ENCODE measurements around the gene MCCC1. TPM values are rescaled to one million over a fixed set of nuclear protein-coding genes. Genes with fewer than 3 reads are reported as not detected.

The MCCC1 gene
- total RNA-seq, 1 experiment from 2014 or later = 20.5 TPM

- no peak overlapping the region for H3K4me3 ChIP-seq (ENCODE audit: insufficient read depth, low read depth, low read length)
- H3K27me3 ChIP-seq (ENCODE audit: control insufficient read depth, insufficient read depth, low read length) = no peaks in the 10 kb centered on the region
- no peak for DNase-seq
- no peaks in the 10 kb centered on the region; the same call in none of the 2 replicates for H3K36me3 ChIP-seq (replicated peaks; ENCODE audit: control insufficient read depth, insufficient read depth, low read length)
Observed at GRCh38 chr3:183046883-183047282, 52.4 kb downstream of the MCCC1 start.

DNA sequence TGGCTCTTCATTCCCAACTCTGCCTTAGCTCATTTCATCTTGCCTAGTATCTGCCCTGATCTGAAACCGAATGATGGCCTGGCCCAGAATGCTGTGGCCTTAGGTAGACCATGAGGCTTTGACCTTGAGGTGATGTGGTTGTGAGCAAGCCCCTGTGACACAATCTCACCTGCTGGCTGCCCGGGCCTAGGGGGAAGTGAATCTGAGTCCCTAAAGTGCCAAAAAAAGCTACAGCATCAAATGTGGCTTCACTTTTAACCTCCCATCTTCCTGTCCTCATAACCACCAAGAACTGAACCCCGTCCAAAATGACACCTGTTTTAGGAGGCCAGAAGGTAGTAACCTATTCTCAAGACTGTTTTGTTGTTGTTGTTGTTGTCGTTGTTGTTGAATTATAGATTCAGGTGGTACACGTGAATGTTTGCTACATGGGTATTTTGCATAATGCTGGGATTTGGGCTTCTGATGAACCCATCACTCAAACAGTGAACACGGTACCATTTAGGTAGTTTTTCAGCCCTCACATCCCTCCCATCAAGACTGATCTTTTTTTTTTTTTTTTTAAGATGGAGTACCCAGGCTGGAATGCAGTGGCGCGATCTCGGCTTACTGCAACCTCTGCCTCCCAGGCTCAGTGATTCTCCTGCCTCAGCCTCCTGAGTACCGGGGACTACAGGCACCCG, 54.6 kb downstream of the MCCC1 start:
- H3K36me3 ChIP-seq (replicated peaks; ENCODE audit: control insufficient read depth, insufficient read depth, low read length) = no peaks in the 10 kb centered on the region; the same call in 1 of the 2 replicates
- DNase-seq = no peak
- no peaks in the 10 kb centered on the region for H3K27me3 ChIP-seq (ENCODE audit: control insufficient read depth, insufficient read depth, low read length)
- no peak overlapping the region for H3K4me3 ChIP-seq (ENCODE audit: insufficient read depth, low read depth, low read length)

- DNase-seq = no peak
- Histone ChIP-seq H3K27me3 (ENCODE audit: control insufficient read depth, insufficient read depth, low read length) (no peaks in the 10 kb centered on the region), H3K4me3 (ENCODE audit: insufficient read depth, low read depth, low read length) (no peak overlapping the region), H3K36me3 (replicated peaks; ENCODE audit: control insufficient read depth, insufficient read depth, low read length) (peaks cover 5% of the 10 kb centered on the region)
Observed at GRCh38 chr3:183038757-183039156, 60.5 kb downstream of the MCCC1 start.

GRCh38 chr3:183038221-183038620, 61.1 kb downstream of the MCCC1 start:
- no peak overlapping the region for H3K4me3 ChIP-seq (ENCODE audit: insufficient read depth, low read depth, low read length)
- no peaks in the 10 kb centered on the region for H3K27me3 ChIP-seq (ENCODE audit: control insufficient read depth, insufficient read depth, low read length)
- DNase-seq = no peak
- peaks cover 5% of the 10 kb centered on the region for H3K36me3 ChIP-seq (replicated peaks; ENCODE audit: control insufficient read depth, insufficient read depth, low read length)

- no peak overlapping the region for H3K4me3 ChIP-seq (ENCODE audit: insufficient read depth, low read depth, low read length)
- DNase-seq = no peak
- no peaks in the 10 kb centered on the region for H3K27me3 ChIP-seq (ENCODE audit: control insufficient read depth, insufficient read depth, low read length)
- peaks cover 4% of the 10 kb centered on the region for H3K36me3 ChIP-seq (replicated peaks; ENCODE audit: control insufficient read depth, insufficient read depth, low read length)
Observed at GRCh38 chr3:183033746-183034145, 65.5 kb downstream of the MCCC1 start.

- H3K27me3 ChIP-seq (ENCODE audit: control insufficient read depth, insufficient read depth, low read length) = no peaks in the 10 kb centered on the region
- no peak overlapping the region for H3K4me3 ChIP-seq (ENCODE audit: insufficient read depth, low read depth, low read length)
- H3K36me3 ChIP-seq (replicated peaks; ENCODE audit: control insufficient read depth, insufficient read depth, low read length) = peaks cover 4% of the 10 kb centered on the region
- DNase-seq = no peak
Observed at GRCh38 chr3:183032880-183033555, 66.3 kb downstream of the MCCC1 start.

GRCh38 chr3:183031826-183032225, 67.5 kb downstream of the MCCC1 start:
- Histone ChIP-seq H3K36me3 (replicated peaks; ENCODE audit: control insufficient read depth, insufficient read depth, low read length) (no peaks in the 10 kb centered on the region; the same call in 1 of the 2 replicates), H3K4me3 (ENCODE audit: insufficient read depth, low read depth, low read length) (no peak overlapping the region), H3K27me3 (ENCODE audit: control insufficient read depth, insufficient read depth, low read length) (no peaks in the 10 kb centered on the region)
- DNase-seq = no peak

DNA sequence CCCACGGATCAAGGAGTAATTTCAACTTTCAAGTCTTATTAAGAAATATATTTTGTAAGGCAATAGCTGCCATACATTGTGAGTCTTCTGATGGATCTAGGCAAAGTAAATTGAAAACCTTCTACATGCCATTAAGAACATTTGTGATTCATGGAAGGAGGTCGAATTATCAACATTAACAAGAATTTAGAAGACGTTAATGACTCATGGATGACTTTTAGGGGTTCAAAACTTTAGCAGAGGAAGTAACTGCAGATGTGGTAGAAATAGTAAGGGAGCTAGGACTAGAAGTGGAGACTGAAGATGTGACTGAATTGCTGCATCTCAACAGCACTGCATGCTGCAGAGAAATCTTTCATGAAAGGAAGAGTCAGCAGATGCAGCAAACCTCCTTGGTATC, 70.9 kb downstream of the MCCC1 start:
- no peak overlapping the region for H3K4me3 ChIP-seq (ENCODE audit: insufficient read depth, low read depth, low read length)
- no peak for DNase-seq
- no peaks in the 10 kb centered on the region for H3K36me3 ChIP-seq (replicated peaks; ENCODE audit: control insufficient read depth, insufficient read depth, low read length)
- H3K27me3 ChIP-seq (ENCODE audit: control insufficient read depth, insufficient read depth, low read length) = no peaks in the 10 kb centered on the region

DNA sequence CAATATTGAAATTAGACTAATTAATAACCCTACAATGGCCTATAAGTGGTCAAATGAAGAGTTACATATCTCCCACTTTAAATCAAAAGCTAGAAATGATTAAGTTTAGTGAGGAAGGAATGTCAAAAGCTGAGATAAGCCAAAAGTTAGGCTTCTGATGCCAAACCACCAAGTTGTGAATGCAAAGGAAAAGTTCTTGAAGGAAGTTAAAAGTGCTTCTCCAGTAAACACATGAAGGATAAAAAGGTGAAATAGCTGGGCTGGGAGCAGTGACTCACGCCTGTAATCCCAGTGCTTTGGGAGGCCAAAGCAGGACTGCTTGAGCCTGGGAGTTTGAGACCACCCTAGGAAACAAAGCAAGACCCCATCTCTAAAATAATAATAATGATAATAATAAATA, 72.0 kb downstream of the MCCC1 start:
- no peaks in the 10 kb centered on the region for H3K27me3 ChIP-seq (ENCODE audit: control insufficient read depth, insufficient read depth, low read length)
- no peak for DNase-seq
- H3K36me3 ChIP-seq (replicated peaks; ENCODE audit: control insufficient read depth, insufficient read depth, low read length) = no peaks in the 10 kb centered on the region; the same call in 1 of the 2 replicates
- H3K4me3 ChIP-seq (ENCODE audit: insufficient read depth, low read depth, low read length) = no peak overlapping the region

GRCh38 chr3:183022936-183023516, 76.3 kb downstream of the MCCC1 start:
- H3K36me3 ChIP-seq (replicated peaks; ENCODE audit: control insufficient read depth, insufficient read depth, low read length) = peaks cover 3% of the 10 kb centered on the region
- no peaks in the 10 kb centered on the region for H3K27me3 ChIP-seq (ENCODE audit: control insufficient read depth, insufficient read depth, low read length)
- DNase-seq = no peak
- H3K4me3 ChIP-seq (ENCODE audit: insufficient read depth, low read depth, low read length) = no peak overlapping the region

- no peak overlapping the region for H3K4me3 ChIP-seq (ENCODE audit: insufficient read depth, low read depth, low read length)
- no peaks in the 10 kb centered on the region for H3K27me3 ChIP-seq (ENCODE audit: control insufficient read depth, insufficient read depth, low read length)
- no peak for DNase-seq
- peaks cover 3% of the 10 kb centered on the region for H3K36me3 ChIP-seq (replicated peaks; ENCODE audit: control insufficient read depth, insufficient read depth, low read length)
Observed at GRCh38 chr3:183018421-183019192, 80.7 kb downstream of the MCCC1 start.

DNA sequence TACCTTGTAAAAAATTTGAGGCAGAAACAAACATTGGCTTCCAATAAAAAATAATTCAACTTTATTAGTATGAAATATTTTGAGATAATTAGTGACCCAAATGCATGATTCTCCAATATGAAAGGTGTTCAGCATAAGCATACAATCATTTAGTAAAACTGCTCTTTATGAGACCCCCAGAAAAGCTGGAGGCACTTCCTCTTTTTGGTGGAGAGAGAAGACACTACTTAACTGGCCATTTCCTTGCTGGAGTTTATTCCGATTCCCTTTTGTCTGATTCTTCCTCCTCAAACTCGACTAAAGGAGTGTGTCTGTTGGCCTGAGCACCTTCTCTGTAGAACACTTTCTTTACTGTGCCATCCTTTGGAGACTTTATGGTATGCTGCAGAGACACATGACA, 84.1 kb downstream of the MCCC1 start:
- no peak overlapping the region for H3K4me3 ChIP-seq (ENCODE audit: insufficient read depth, low read depth, low read length)
- no peaks in the 10 kb centered on the region for H3K27me3 ChIP-seq (ENCODE audit: control insufficient read depth, insufficient read depth, low read length)
- H3K36me3 ChIP-seq (replicated peaks; ENCODE audit: control insufficient read depth, insufficient read depth, low read length) = no peaks in the 10 kb centered on the region
- DNase-seq = no peak

DNA sequence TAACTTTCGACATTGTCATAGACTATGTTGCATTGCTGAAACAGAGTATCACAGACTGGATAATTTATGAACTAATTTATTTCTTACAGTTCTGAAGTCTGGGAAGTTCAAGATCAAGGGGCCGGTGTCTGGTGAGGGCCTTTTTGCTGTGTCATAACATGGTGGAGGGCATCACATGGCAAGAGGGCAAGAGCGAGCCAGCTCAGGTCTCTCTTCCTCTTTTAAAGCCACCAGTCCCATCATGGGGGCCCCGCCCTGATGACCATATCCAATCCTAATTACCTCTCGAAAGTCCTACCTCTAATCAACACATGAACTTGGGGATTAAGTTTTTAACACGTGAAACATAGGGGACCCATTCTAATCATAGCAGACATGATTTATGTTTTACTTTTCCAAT, 85.4 kb downstream of the MCCC1 start:
- Histone ChIP-seq H3K27me3 (ENCODE audit: control insufficient read depth, insufficient read depth, low read length) (no peaks in the 10 kb centered on the region), H3K36me3 (replicated peaks; ENCODE audit: control insufficient read depth, insufficient read depth, low read length) (no peaks in the 10 kb centered on the region), H3K4me3 (ENCODE audit: insufficient read depth, low read depth, low read length) (no peak overlapping the region)
- no peak for DNase-seq

DNA sequence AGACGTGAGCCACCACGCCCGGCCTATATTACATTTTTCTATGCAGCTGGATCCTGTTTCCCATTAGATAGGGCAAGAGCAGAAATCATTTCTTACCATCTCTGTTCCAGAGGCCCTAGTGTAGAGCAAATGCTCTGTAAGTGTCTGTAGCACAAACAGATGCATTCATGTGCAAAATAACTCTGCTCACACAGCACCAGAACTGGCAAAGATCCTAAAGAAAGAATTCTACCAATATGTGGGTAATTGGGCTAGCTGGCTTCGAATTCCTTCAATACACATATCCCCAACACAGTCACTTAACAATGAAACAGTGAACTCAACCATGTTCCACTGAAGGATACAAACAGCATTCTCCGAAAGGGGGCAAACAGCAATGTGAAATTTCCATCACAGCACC, 86.2 kb downstream of the MCCC1 start:
- Histone ChIP-seq H3K27me3 (ENCODE audit: control insufficient read depth, insufficient read depth, low read length) (no peaks in the 10 kb centered on the region), H3K36me3 (replicated peaks; ENCODE audit: control insufficient read depth, insufficient read depth, low read length) (no peaks in the 10 kb centered on the region), H3K4me3 (ENCODE audit: insufficient read depth, low read depth, low read length) (no peak overlapping the region)
- no peak for DNase-seq

All from H7 (cell line).